Right lobe of liver (tissue), 4 donors: Measurements from ENCODE around the gene PRTFDC1.

Experiments used
- CTCF ChIP-seq, 4 donors: fragments of 200-600 bp in 3 of 4; fragments of 450-650 bp in 1 of 4; IDR thresholded peaks; one replicate each; pipeline versions ENCODE4 v1.5.1 to v1.8.0; 2016 to 2022; ENCODE audit warnings: antibody characterized with exemption in 4 of 4, mild to moderate bottlenecking in 2 of 4
- POLR2A ChIP-seq: fragments of 450-650 bp; IDR thresholded peaks from one replicate; pipeline ENCODE4 v1.6.1; 2017; ENCODE audit warnings: antibody characterized with exemption, mild to moderate bottlenecking
- donor health status: DM: no; HTN: no; CAD: no.
- donor health status: DM: no; HTN: no; CAD: no.
- donor health status: DM: no; HTN: yes; CAD: no.

DNA sequence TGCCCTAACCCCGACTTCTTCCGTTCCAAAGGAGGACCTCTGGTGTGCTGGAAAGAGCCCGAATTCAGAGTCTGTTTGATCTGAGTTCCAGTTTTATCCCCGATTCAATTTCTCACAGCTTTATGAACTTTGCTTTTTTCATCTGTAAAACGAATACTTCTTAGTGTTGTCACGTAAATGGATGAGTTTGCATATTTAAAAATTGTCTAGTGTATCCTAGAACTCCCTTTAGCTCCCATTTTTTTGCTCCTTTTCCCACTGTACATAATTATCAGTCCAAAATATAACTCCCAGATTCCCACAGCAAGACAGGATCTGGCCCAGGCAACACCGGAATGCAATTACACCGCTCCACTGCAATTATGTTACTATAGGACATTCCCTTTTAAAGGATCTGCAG lies 148.0 kb downstream of the PRTFDC1 start:
- TF ChIP-seq CTCF (IDR thresholded peaks at IDR 0.05): no peak
- TF ChIP-seq POLR2A: no peak
